Retina (tissue), 1 donor: Measurements from ENCODE around the gene MAP3K14.

Source experiments
- DNase-seq: peaks from one replicate; pipeline ENCODE4 v3.0.0-alpha.2; 2016

MAP3K14 gene

DNA sequence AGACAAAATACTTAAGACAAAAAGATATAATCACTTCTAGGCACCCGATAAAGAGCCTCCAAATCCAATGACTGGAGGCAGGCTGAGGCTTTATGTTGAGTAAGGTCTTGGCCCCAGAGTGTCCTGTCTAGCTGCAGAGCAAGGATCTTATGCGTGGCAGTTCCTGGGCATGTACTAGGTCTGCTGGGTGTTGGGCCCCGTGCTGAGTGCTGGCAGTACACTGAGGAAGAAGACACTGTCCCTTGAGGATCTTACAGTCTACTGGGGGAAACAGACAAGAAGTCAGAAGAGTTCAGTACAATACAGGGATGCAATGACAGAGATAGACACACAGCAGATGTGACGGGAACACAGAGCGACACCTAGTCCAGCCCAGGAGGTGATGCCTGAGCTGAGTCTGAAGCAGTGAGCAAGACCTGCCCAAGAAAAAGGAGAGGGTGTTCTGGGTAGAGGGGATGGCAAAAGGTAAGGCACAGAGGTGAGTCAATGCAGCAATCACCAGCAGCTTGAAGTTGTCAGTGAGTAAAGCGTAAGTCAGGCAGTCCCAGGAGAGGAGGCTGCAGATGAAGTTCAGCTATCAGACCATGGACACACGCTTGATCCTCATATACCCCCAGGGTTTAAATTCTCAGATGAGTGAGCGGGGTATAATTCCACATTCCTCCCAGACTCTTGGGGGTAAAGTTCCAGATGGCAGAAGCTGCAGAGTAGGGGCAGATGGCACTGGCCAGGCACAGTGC, 18.1 kb downstream of the MAP3K14 start:
- no peak for DNase-seq

DNA sequence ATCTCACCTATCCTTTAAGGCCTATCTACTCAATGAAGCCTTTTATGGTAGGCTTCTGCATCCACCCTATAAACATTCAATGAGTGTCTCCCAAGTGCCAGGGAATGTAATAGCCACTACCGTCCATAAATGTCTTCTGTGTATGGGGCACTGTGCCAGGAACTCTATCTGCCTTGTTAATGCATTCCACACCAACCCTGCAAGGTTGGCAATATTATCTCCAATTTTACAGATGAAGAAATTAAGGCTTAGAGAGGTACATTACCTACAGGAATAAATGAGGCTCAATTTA, 20.0 kb downstream of the MAP3K14 start:
- no peak for DNase-seq

DNA sequence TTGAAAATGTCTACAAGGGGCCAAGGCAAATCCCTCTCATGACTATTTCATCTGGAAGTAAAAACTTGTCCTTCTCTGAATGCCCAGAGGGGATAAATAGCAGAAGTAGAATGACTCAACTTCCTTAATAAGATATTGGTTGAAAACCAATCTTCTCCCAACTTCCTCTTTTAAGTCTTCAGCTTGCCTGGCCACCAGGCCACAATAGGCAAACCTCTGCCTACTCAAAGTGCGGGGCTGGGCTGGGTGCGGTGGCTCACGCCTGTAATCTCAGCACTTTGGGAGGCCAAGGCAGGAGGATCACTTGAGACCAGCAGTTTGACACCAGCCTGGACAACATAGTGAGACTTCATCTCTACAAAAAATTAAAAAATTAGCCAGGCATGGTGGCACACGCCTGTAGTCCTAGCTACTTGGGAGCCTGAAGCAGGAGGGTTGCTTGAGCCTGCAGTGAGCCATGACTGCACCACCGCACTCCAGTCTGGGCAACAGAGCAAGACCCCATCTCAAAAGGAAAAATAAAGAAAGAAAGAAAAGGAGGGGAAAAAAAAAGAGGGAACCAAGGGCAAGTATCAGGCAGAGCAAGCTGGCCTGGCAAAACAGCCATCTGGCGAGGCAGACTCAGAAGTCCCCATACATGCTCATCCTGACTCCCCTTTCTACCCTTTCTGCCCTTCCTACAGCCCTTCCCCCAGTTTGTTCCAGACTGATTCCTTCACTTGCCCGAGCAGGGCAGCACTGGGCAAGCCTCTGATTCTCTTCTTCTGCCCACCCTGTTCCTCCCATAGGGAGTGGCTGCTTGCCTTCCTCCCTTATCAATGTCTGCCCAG, 20.6 kb downstream of the MAP3K14 start:
- DNase-seq = no peak

DNA sequence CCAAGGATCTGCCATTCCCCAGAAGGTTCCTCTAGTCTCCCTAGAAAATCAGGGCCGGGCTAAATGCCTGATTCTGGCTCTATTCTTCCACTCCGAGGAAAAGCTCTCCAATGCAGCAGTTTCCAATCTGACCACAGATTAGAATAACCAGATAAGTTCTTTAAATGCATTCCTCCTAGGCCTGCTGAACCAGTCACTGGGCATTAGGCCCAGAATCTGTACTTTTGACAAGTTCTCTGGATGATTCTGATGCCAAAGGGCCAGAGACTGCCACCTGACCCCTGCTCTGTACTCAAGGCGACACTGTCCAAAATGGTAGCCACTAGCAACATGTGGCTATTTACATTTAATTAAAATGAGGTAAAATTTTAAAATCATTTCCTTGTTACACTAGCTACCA, 22.3 kb downstream of the MAP3K14 start:
- no peak for DNase-seq

- DNase-seq = no peak
Measured at GRCh38 chr17:45293413-45294211, 23.2 kb downstream of the MAP3K14 start.

DNA sequence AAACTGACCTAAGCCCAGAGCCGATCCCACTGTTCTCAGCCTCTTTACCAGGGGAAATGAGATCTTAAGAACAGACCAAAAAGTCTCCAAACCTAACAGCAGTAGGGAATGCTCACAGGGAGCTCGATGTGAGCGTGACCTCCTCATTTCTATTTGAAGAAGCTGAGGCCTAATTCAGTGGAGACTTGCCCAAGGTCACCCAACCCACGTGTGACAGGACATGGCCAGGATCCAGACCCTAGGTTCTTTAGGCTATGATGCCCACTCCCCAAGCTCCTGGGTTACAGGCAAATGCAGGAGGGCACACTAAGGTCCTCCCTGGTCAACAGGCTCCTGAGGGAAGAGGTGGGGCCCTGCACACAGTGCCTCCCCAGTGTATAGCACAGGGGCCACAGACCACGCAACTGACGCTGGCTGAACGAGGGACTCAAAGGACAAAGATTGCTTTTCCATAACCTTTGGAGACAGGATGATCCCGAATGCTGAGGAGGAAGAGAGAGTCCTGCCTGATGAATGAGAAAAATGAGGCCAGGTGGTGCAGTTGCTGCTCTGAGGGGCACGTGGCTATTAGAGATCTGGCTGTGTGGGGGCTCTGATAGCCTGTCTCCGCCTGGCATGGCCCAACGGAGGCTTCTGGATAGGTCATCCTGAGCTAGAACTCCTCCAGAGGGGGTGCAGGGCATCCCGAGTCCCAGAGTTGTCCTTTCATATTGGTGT, 24.0 kb downstream of the MAP3K14 start:
- DNase-seq = no peak

- DNase-seq = no peak
Measured at GRCh38 chr17:45291171-45291805, 25.5 kb downstream of the MAP3K14 start.

DNA sequence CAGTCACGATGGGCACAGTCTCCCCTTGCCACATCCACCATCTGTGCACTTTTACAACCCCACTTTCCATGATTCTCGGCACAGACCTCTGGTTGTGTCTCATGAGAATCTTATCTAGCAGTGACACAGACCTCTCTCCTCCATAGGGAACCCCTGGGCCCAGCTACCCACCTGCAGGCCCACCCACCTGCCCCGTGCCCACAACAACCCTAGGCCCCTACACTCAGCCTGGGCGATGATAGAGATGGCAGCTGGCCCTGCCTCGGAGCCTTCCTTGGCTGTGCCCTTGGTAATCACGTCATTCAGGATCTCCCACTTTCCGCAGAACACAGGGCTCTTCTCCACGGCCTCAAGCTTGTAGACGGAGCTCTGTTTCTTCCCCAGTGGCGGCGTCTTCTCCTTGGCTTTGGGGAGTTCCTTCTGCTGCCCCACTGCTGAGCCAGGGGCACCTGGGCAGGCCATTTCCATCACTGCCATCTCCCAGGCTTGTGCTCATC, 26.5 kb downstream of the MAP3K14 start:
- DNase-seq = no peak

DNA sequence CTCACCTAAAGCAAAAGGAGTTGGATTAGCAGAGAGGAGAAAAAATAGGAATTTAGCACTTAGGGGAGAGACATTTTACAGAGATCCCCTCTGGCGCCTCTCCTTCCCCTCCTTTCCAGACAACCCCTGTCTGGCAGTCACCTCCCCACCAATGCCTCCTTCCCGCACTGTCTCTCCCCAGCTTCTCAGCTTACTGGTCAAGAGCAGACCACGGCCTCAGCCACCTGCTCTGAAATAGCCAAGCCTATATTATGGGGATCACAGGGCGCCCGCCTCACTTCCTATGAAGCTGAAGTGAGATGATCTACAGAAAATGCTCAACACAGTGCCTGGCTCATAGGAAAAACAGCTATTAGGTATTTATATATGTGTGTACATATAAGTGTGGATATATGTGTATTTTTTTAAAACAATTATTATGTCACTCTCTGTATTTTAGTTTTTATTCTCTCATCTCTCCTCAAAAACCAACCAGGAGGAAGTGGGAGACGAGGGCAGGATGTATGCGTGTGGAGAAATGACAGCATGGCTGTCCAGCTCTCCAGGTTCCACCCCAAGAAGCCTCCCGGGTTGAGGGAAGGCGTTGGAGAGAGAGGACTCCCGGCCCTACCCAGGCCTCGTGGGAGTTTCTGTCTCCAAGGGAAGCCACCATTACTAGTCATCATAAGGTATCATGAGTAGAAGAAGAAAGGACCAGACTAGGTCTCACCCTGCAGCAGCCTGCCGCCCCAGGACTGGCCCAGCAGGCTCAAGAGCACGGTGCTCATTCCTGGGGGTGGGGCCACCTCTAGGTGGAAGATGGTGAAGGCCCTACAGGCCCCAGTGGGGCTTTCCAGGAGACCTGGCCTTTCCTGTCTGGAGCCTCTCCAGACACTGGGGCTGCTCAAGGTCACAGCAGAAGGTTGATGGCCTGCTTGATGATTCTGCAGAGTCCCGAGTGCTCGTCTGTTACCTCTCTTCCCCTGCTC, 27.2 kb downstream of the MAP3K14 start:
- DNase-seq = no peak

DNA sequence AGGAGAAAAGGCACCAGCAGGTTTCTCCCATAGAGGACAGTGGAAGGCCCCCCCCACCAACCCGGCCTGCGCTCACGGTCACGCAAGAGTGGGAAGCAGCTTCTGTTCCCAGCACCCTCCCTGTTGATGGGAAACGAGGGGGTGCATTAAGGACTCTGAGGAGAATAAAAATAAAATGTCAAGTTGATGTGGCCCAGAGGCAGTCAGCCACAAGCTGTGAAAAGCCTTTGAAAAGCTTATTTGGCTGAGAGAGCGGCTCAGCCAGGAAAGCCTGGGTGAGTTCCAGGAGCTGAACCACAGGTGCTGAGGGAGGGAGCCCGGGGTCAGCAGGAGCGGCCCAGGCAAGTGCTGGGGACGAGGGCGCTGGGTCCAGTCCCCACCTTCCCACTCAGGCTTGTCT, 28.0 kb downstream of the MAP3K14 start:
- no peak for DNase-seq

- no peak for DNase-seq
Measured at GRCh38 chr17:45287526-45288500, 29.0 kb downstream of the MAP3K14 start.

- DNase-seq = no peak
Measured at GRCh38 chr17:45286286-45286685, 30.5 kb downstream of the MAP3K14 start.

- no peak for DNase-seq
Measured at GRCh38 chr17:45284176-45285140, 32.4 kb downstream of the MAP3K14 start.

GRCh38 chr17:45283711-45284110, 33.1 kb downstream of the MAP3K14 start:
- no peak for DNase-seq

DNA sequence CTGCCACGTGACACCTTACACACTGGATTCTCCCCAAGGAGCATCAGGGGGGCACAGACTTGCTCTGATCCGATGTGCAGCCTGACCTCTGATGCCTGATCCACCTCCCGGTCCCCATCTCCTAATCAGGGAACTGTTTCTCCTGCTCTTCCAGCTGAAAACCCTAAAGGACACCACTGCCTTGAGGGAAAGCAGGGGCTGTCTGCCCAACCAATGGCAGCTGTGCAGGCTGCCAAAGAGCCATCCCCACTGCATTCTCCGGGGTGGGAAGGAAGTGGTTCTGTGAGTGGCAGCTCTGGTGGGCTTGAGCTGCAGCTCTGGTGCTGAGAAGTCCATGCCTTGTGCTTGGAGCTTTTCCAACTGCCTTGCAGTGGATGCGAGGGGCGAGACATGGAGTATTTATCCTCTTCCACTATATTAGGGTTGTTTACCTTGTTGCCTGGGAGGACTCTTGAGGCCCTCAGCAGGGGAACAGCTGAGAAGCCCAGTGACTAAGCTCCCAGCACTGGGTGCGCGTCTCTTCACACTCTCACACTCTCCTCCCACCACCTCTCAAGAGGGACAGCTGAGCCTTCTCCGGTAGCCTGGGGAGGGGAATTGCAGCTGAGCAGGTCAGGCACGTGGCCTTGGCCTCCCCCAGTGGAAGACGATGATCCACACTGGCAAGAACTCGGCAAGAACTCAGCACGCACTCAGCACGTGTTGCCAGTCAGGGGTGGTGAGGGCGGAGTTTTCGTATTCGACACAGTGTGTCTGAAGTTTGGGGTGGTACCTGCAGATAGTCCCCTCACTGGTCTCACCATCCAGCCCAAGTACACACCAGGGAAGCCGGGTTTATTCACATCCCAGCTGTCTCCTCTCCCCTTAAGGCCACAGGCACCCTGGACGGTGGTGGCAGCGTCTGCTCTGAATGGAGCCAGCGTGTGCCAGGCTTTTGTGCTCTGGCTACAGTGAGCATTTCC, 33.9 kb downstream of the MAP3K14 start:
- no peak for DNase-seq

GRCh38 chr17:45279898-45280297, 36.9 kb downstream of the MAP3K14 start:
- DNase-seq = no peak

DNA sequence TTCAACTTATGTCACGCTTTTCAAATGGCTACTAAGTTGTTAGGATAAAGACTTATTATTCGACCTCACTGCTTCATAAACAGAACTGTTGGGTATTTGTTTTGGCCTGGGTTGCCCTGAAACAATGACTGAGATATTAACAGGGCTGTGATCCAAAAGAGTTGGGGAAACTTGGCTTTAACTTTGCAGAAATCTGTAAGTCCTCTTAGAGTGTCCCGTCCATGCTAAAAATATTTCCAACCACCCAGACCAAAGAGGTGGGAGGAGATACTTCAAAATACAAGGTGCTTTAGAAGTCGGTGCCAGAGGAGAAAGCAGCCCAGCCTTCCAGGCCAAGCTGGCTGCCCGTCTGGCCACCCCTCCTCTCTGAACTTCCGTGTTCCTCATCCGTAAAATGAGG, 38.8 kb downstream of the MAP3K14 start:
- no peak for DNase-seq
